H9 (cell line): ENCODE results near the gene CACNA2D3. TPM values are rescaled to one million over a fixed set of nuclear protein-coding genes. Genes with fewer than 3 reads are reported as not detected.

Source experiments
- DNase-seq: peaks from one replicate; pipeline ENCODE4 v3.0.0-alpha.2; 2017
- H2AFZ ChIP-seq: one replicate; pipeline ENCODE4 v1.6.1; 2013; ENCODE audit warnings: mild to moderate bottlenecking, low read length, control low read depth, moderate library complexity
- H2AK5ac ChIP-seq: 2 replicates; pipeline ENCODE4 v1.6.1; 2013; ENCODE audit warnings: low read length, control low read depth, mixed read lengths; ENCODE audit not compliant: insufficient read length
- H2BK120ac ChIP-seq: one replicate; pipeline ENCODE4 v1.6.1; 2013; ENCODE audit warnings: low read depth, mild to moderate bottlenecking, low read length, control low read depth, inconsistent platforms; ENCODE audit not compliant: poor library complexity, severe bottlenecking
- H2BK12ac ChIP-seq: 2 replicates; pipeline ENCODE4 v1.6.1; 2013; ENCODE audit warnings: low read length, control low read depth, mixed read lengths, low read depth; ENCODE audit not compliant: insufficient read length
- H2BK15ac ChIP-seq: 2 replicates; pipeline ENCODE4 v1.6.1; 2013; ENCODE audit warnings: low read depth, low read length, control low read depth
- H2BK20ac ChIP-seq: one replicate; pipeline ENCODE4 v1.6.1; 2013; ENCODE audit warnings: low read depth, mild to moderate bottlenecking, low read length, control low read depth, inconsistent platforms; ENCODE audit not compliant: poor library complexity, severe bottlenecking
- H2BK5ac ChIP-seq: 2 replicates; pipeline ENCODE4 v1.6.1; 2013; ENCODE audit warnings: low read length, control low read depth, mixed read lengths; ENCODE audit not compliant: insufficient read length
- H3K14ac ChIP-seq: 2 replicates; pipeline ENCODE4 v1.6.1; 2013; ENCODE audit warnings: low read length, control low read depth; ENCODE audit not compliant: insufficient read depth
- H3K18ac ChIP-seq: 2 replicates; pipeline ENCODE4 v1.6.1; 2013; ENCODE audit warnings: low read depth, mild to moderate bottlenecking, mixed read lengths, low read length, control low read depth; ENCODE audit not compliant: insufficient read length
- H3K23ac ChIP-seq: 2 replicates; pipeline ENCODE4 v1.6.1; 2013; ENCODE audit warnings: low read length, control low read depth, mixed read lengths, low read depth; ENCODE audit not compliant: insufficient read length
- H3K23me2 ChIP-seq: 2 replicates; pipeline ENCODE4 v1.6.1; 2013; ENCODE audit warnings: low read depth, mild to moderate bottlenecking, mixed read lengths, low read length, control low read depth; ENCODE audit not compliant: insufficient read length, poor library complexity, severe bottlenecking
- H3K27ac ChIP-seq: 2 replicates; pipeline ENCODE4 v1.5.1; 2013; ENCODE audit warnings: low read length, control low read depth, mixed read lengths, low read depth; ENCODE audit not compliant: insufficient read length
- H3K27me3 ChIP-seq: 2 replicates; pipeline ENCODE4 v1.6.1; 2013; ENCODE audit warnings: low read length, control low read depth, inconsistent platforms; ENCODE audit not compliant: insufficient read depth
- H3K4ac ChIP-seq: 2 replicates; pipeline ENCODE4 v1.6.1; 2013; ENCODE audit warnings: low read depth, mild to moderate bottlenecking, control low read depth, inconsistent platforms, low read length, moderate library complexity
- H3K4me1 ChIP-seq: 2 replicates; pipeline ENCODE4 v1.6.1; 2013; ENCODE audit warnings: low read length, control low read depth, inconsistent platforms; ENCODE audit not compliant: insufficient read depth
- H3K4me2 ChIP-seq: 2 replicates; pipeline ENCODE4 v1.6.1; 2013; ENCODE audit warnings: low read length, control low read depth, mixed read lengths; ENCODE audit not compliant: insufficient read length, insufficient read depth
- H3K56ac ChIP-seq: 2 replicates; pipeline ENCODE4 v1.6.1; 2013; ENCODE audit warnings: low read depth, mild to moderate bottlenecking, mixed read lengths, low read length, control low read depth; ENCODE audit not compliant: insufficient read length
- H3K79me1 ChIP-seq: 2 replicates; pipeline ENCODE4 v1.6.1; 2013; ENCODE audit warnings: low read depth, mild to moderate bottlenecking, moderate library complexity, low read length, control low read depth, inconsistent platforms; ENCODE audit not compliant: insufficient read depth, poor library complexity, severe bottlenecking
- H3K79me2 ChIP-seq: 2 replicates; pipeline ENCODE4 v1.6.1; 2013; ENCODE audit warnings: low read length, control low read depth, inconsistent platforms; ENCODE audit not compliant: insufficient read depth
- H3K9ac ChIP-seq: 2 replicates; pipeline ENCODE4 v1.6.1; 2013; ENCODE audit warnings: low read length, control low read depth, mixed read lengths; ENCODE audit not compliant: insufficient read length; ENCODE audit errors: extremely low read depth
- H3K9me3 ChIP-seq: one replicate; pipeline ENCODE4 v1.6.1; 2013; ENCODE audit warnings: low read depth, low read length, inconsistent platforms; ENCODE audit not compliant: control insufficient read depth
- H3T11ph ChIP-seq: one replicate; pipeline ENCODE4 v1.6.1; 2013; ENCODE audit warnings: mild to moderate bottlenecking, low read length, control low read depth, inconsistent platforms
- H4K20me1 ChIP-seq: one replicate; pipeline ENCODE4 v1.6.1; 2013; ENCODE audit not compliant: control insufficient read depth, insufficient read length, insufficient read depth
- H4K5ac ChIP-seq: 2 replicates; pipeline ENCODE4 v1.6.1; 2013; ENCODE audit warnings: low read depth, mild to moderate bottlenecking, mixed read lengths, low read length, control low read depth; ENCODE audit not compliant: insufficient read length
- H4K8ac ChIP-seq: replicated peaks from 2 replicates; pipeline ENCODE4 v1.6.1; 2013; ENCODE audit warnings: low read length, control low read depth, mixed read lengths, low read depth; ENCODE audit not compliant: insufficient read length
- H4K91ac ChIP-seq: 2 replicates; pipeline ENCODE4 v1.6.1; 2013; ENCODE audit warnings: low read depth, mild to moderate bottlenecking, moderate library complexity, mixed read lengths, low read length, control low read depth; ENCODE audit not compliant: insufficient read length
- H3K27ac Mint-ChIP-seq, 3 experiments: 2 replicates in 2 of 3; 3 replicates in 1 of 3; pipeline ENCODE4 v1.8.0; 2020 to 2021; ENCODE audit warnings: mixed read lengths in 3 of 3, mild to moderate bottlenecking in 1 of 3, moderate library complexity in 1 of 3
- H3K27me3 Mint-ChIP-seq: 2 replicates; pipeline ENCODE4 v1.8.0; 2021; ENCODE audit warnings: low read depth, mild to moderate bottlenecking, moderate library complexity, mixed read lengths
- H3K36me3 Mint-ChIP-seq, 3 experiments: 2 replicates in 2 of 3; 3 replicates in 1 of 3; pipeline ENCODE4 v1.8.0; 2020 to 2021; ENCODE audit warnings: low read depth in 3 of 3, mixed read lengths in 3 of 3; ENCODE audit not compliant: insufficient read depth in 1 of 3
- H3K4me1 Mint-ChIP-seq, 2 experiments: 2 replicates each; pipeline ENCODE4 v1.8.0; 2020; ENCODE audit warnings: mixed read lengths in 2 of 2
- H3K4me3 Mint-ChIP-seq, 2 experiments: 2 replicates in 1 of 2; 3 replicates in 1 of 2; pipeline ENCODE4 v1.8.0; 2020 to 2021; ENCODE audit warnings: mild to moderate bottlenecking in 2 of 2, mixed read lengths in 2 of 2, moderate library complexity in 1 of 2
- H3K9me3 Mint-ChIP-seq, 2 experiments: 2 replicates in 1 of 2; 3 replicates in 1 of 2; pipeline ENCODE4 v1.8.0; 2020; ENCODE audit warnings: mild to moderate bottlenecking in 2 of 2, mixed read lengths in 2 of 2, moderate library complexity in 1 of 2
- CTCF ChIP-seq: fragments of 200-600 bp; sonication (generic); conservative IDR thresholded peaks from 3 replicates; pipeline ENCODE4 v1.8.0; 2021; ENCODE audit warnings: antibody characterized with exemption, mild to moderate bottlenecking
- WGBS: extraction: QIAGEN DNeasy Blood & Tissue Kit; methylation state at CpG from one replicate; pipeline ENCODE4 v1.1.7; 2013; ENCODE audit warnings: missing lambda C conversion rate, low lambda C conversion rate, mixed read lengths; ENCODE audit not compliant: insufficient read length; ENCODE audit errors: extremely low coverage; 5-methylcytosine and 5-hydroxymethylcytosine counted together
- total RNA-seq: library from RNA; stranded (reverse); gene quantifications from 2 replicates; pipeline ENCODE4 v1.2.1, GENCODE V29; 2021

CACNA2D3 gene
- total RNA-seq, 1 experiment from 2014 or later: 3.2 TPM

- no peak for TF ChIP-seq CTCF
- Histone ChIP-seq H3K23ac (no peak overlapping the region), H3K14ac (no peak overlapping the region), H3K18ac (no peak overlapping the region), H3T11ph (no peak overlapping the region), H3K56ac (no peak overlapping the region), H2AFZ (no peak overlapping the region), H3K23me2 (no peaks in the 10 kb centered on the region), H3K9me3 (no peaks in the 10 kb centered on the region), H4K5ac (no peak overlapping the region), H4K91ac (no peak overlapping the region), H3K4me2 (no peak overlapping the region), H2BK12ac (no peak overlapping the region), H2BK5ac (no peak overlapping the region), H3K27me3 (no peaks in the 10 kb centered on the region), H3K4me1 (no peaks in the 10 kb centered on the region; the same call in 1 of the 2 replicates), H3K79me2 (no peaks in the 10 kb centered on the region), H3K79me1 (no peaks in the 10 kb centered on the region), H4K8ac (no peak overlapping the region), H2BK20ac (no peak overlapping the region), H2BK15ac (no peak overlapping the region), H3K9ac (no peak overlapping the region), H2AK5ac (no peak overlapping the region), H3K27ac (no peak overlapping the region), H2BK120ac (no peak overlapping the region), H4K20me1 (no peaks in the 10 kb centered on the region), H3K4ac (no peak overlapping the region)
- no peak overlapping the region for H3K27ac Mint-ChIP-seq
- no CpG with 5 or more reads among the region's 3 CpGs for WGBS
- H3K36me3 Mint-ChIP-seq: peaks cover 0 to 14% (median 6%) of the 10 kb centered on the region in 3 experiments; a peak in 3 of 7 replicates
- H3K27me3 Mint-ChIP-seq: no peaks in the 10 kb centered on the region
- no peak overlapping the region for H3K4me3 Mint-ChIP-seq
- H3K4me1 Mint-ChIP-seq: peaks cover 18 to 21% of the 10 kb centered on the region in 2 experiments
- peaks cover 6 to 9% of the 10 kb centered on the region in 2 experiments; a peak in 4 of 5 replicates for H3K9me3 Mint-ChIP-seq
- no peak for DNase-seq
Observed at GRCh38 chr3:54790051-54790450, 667.7 kb downstream of the CACNA2D3 start.
